Endodermal cell (in vitro differentiated cells): Measurements from ENCODE around the gene CHMP5. TPM values are rescaled to one million over a fixed set of nuclear protein-coding genes. Genes with fewer than 3 reads are reported as not detected.

Experiments
- DNase-seq: peaks from one replicate; pipeline ENCODE4 v3.0.0-alpha.2; 2017
- H3K27ac ChIP-seq: 2 replicates; pipeline ENCODE4 v1.5.1; 2013; ENCODE audit warnings: mild to moderate bottlenecking, low read depth, low read length, moderate library complexity
- H3K27me3 ChIP-seq: 2 replicates; pipeline ENCODE4 v1.6.1; 2013; ENCODE audit warnings: mild to moderate bottlenecking, low read length, moderate library complexity; ENCODE audit not compliant: insufficient read depth, control insufficient read depth, poor library complexity, severe bottlenecking
- H3K36me3 ChIP-seq: 2 replicates; pipeline ENCODE4 v1.7.0; 2013; ENCODE audit warnings: mild to moderate bottlenecking, low read length, moderate library complexity; ENCODE audit not compliant: control insufficient read depth, insufficient read depth
- H3K4me1 ChIP-seq: one replicate; pipeline ENCODE4 v1.7.0; 2013; ENCODE audit warnings: low read length; ENCODE audit not compliant: control insufficient read depth, insufficient read depth
- H3K4me3 ChIP-seq: 2 replicates; pipeline ENCODE4 v1.5.1; 2013; ENCODE audit warnings: mild to moderate bottlenecking, low read length, moderate library complexity
- H3K9ac ChIP-seq: 2 replicates; pipeline ENCODE4 v1.6.1; 2013; ENCODE audit warnings: mild to moderate bottlenecking, low read length, moderate library complexity; ENCODE audit not compliant: poor library complexity, severe bottlenecking; ENCODE audit errors: extremely low read depth
- H3K9me3 ChIP-seq: 2 replicates; pipeline ENCODE4 v1.6.1; 2013; ENCODE audit warnings: mild to moderate bottlenecking, low read length, moderate library complexity; ENCODE audit not compliant: control insufficient read depth
- H3K27ac Mint-ChIP-seq: 2 replicates; pipeline ENCODE4 v1.8.0; 2020; ENCODE audit warnings: mixed read lengths
- H3K27me3 Mint-ChIP-seq: 2 replicates; pipeline ENCODE4 v1.8.0; 2021; ENCODE audit warnings: mild to moderate bottlenecking, mixed read lengths; ENCODE audit not compliant: insufficient read depth
- H3K36me3 Mint-ChIP-seq: 2 replicates; pipeline ENCODE4 v1.8.0; 2020; ENCODE audit warnings: low read depth, mixed read lengths
- H3K4me1 Mint-ChIP-seq: 2 replicates; pipeline ENCODE4 v1.8.0; 2020; ENCODE audit warnings: mixed read lengths
- H3K4me3 Mint-ChIP-seq: 2 replicates; pipeline ENCODE4 v1.8.0; 2020; ENCODE audit warnings: mild to moderate bottlenecking, moderate library complexity, mixed read lengths
- H3K9me3 Mint-ChIP-seq: 2 replicates; pipeline ENCODE4 v1.8.0; 2020; ENCODE audit warnings: mild to moderate bottlenecking, mixed read lengths
- WGBS, 2 experiments: methylation state at CpG; one replicate each; pipeline versions ENCODE4 v1.1.5 to v1.1.7; 2013; ENCODE audit warnings: missing lambda C conversion rate in 2 of 2, mixed read lengths in 1 of 2; ENCODE audit not compliant: insufficient coverage in 1 of 2, insufficient read length in 1 of 2; 5-methylcytosine and 5-hydroxymethylcytosine counted together
- long read RNA-seq, 4 experiments: library from polyadenylated mRNA in 2 of 4; library from RNA in 1 of 4; library from capped mRNA in 1 of 4; stranded (forward) in 3 of 4; unstranded in 1 of 4; transcript quantifications; one replicate each; pipeline ENCODE4 v2.0.0, GENCODE V29; 2020 to 2021; ENCODE audit warnings: inconsistent platforms in 1 of 4
- polyA plus RNA-seq, 2 experiments: library from polyadenylated mRNA; stranded (reverse); fragments of 50-300 nt; gene quantifications; one replicate each; pipeline ENCODE4 v1.2.3, GENCODE V29; 2013
- total RNA-seq, 2 donors: library from RNA; stranded (reverse); fragmentation: NEBNext Ultra II Directional in 1 of 2; extraction: Animal tissue kit (Norgen Biotek cat#: 25700) in 1 of 2; gene quantifications; 2 replicates in 1 of 2; 3 replicates in 1 of 2; pipeline ENCODE4 v1.2.1, GENCODE V29; 2021
- TF ChIP-seq, protein P1 (sequence below): fragments of 200-600 bp; sonication (generic); conservative IDR thresholded peaks from 2 replicates; pipeline ENCODE4 v1.5.0; 2021; ENCODE audit warnings: antibody characterized with exemption, mild to moderate bottlenecking

Gene CHMP5
- total RNA-seq = 10 to 100 TPM; 62.9 to 80.2 TPM
- polyA plus RNA-seq (2013, experiment 1 of 2) = 74.3 TPM
- 78.1 TPM for polyA plus RNA-seq (2013, experiment 2 of 2)
- long read RNA-seq, experiment 1, transcript CHMP5-201 (8 exons, 1,477 nt) = major isoform, 30 of 56 reads
- long read RNA-seq, experiment 1, partial matches to known transcripts = 21 of 56 reads
- long read RNA-seq, experiment 1, other reads (novel, unspliced or antisense) = 4 of 56 reads
- long read RNA-seq, experiment 2, transcript CHMP5-201 (8 exons, 1,477 nt) = major isoform, 123 of 145 reads
- long read RNA-seq, experiment 2, partial matches to known transcripts = 9 of 145 reads
- long read RNA-seq, experiment 2, other reads (novel, unspliced or antisense) = 12 of 145 reads
- long read RNA-seq, experiment 3, transcript CHMP5-201 (8 exons, 1,477 nt) = major isoform, 366 of 392 reads
- long read RNA-seq, experiment 3, partial matches to known transcripts = 4 of 392 reads
- long read RNA-seq, experiment 3, other reads (novel, unspliced or antisense) = 22 of 392 reads
- long read RNA-seq, experiment 4, transcript CHMP5-201 (8 exons, 1,477 nt) = major isoform, 354 of 375 reads
- long read RNA-seq, experiment 4, partial matches to known transcripts = 2 of 375 reads
- long read RNA-seq, experiment 4, other reads (novel, unspliced or antisense) = 15 of 375 reads

GRCh38 chr9:33264473-33265177, at the start of gene CHMP5, which contains the start of gene BAG1:
TSS of gene CHMP5 (plus strand) at chr9:33265049. CDS start at chr9:33265079, 30 bp downstream.
TSS of gene BAG1 (minus strand) at chr9:33264708.
- H3K4me1 ChIP-seq = peaks cover 7% of the 10 kb centered on the region
- Mint-ChIP-seq H3K27me3 (no peaks in the 10 kb centered on the region), H3K9me3 (no peaks in the 10 kb centered on the region), H3K4me1 (peaks cover 25% of the 10 kb centered on the region), H3K27ac (peak within 1 kb of the TSS; percentile 96), H3K36me3 (peaks cover 27% of the 10 kb centered on the region), H3K4me3 (peak within 1 kb of the TSS; percentile 81)
- no peaks in the 10 kb centered on the region for H3K27me3 ChIP-seq
- H3K9ac ChIP-seq = peak within 1 kb of the TSS; percentile 79
- DNase-seq = peak; percentile 100
- TF ChIP-seq, protein P1, sequence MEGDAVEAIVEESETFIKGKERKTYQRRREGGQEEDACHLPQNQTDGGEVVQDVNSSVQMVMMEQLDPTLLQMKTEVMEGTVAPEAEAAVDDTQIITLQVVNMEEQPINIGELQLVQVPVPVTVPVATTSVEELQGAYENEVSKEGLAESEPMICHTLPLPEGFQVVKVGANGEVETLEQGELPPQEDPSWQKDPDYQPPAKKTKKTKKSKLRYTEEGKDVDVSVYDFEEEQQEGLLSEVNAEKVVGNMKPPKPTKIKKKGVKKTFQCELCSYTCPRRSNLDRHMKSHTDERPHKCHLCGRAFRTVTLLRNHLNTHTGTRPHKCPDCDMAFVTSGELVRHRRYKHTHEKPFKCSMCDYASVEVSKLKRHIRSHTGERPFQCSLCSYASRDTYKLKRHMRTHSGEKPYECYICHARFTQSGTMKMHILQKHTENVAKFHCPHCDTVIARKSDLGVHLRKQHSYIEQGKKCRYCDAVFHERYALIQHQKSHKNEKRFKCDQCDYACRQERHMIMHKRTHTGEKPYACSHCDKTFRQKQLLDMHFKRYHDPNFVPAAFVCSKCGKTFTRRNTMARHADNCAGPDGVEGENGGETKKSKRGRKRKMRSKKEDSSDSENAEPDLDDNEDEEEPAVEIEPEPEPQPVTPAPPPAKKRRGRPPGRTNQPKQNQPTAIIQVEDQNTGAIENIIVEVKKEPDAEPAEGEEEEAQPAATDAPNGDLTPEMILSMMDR = peak; percentile 51
- peaks cover 39% of the 10 kb centered on the region for H3K36me3 ChIP-seq
- peak within 1 kb of the TSS; percentile 99 for H3K4me3 ChIP-seq
- 0% methylated on average over 21 to 67 of the region's 67 CpGs for WGBS, 2 experiments
- no peaks in the 10 kb centered on the region for H3K9me3 ChIP-seq
- H3K27ac ChIP-seq = peak within 1 kb of the TSS; percentile 45

DNA sequence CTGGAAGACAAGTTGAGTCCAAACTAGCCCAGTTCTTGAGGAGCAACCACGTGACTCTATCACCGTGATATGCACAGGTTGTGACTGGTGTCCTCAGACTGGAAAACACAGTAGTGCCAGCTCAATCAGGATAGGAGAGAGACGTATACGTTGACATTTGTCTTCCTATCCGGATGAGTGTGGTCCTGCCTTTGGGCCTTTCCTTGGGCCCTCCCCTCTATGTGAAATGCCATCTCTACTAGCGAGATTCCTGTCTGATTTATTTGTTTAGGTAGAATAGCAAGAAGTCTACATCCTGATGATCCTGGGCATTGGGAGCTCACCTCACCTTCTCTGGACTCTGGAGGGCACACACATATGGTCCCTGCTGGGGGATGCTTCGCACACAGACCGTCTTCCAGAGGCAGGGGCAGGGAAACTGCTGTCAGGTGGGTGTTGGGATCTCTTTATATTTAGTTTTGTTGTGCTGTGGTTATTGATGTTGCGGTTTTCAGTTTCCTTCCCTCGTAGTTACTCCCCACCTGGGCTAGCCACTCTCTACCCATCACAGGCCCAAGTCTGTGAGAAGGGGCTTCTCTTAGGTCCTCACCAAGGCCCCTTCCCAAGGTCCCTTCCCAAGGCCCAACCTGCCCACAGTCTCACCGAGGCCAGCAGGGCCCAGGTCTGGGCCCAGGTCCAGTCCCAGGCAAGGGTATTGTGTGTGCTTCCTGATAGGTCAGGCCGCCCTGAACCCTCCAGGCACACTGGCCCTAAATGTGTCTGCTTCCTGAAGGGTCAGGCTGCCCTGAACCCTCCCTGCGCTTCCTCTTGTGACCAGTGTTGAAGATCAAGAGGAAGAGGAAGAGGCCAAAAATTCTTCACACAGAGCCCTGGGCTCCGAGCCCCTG, 43.9 kb upstream of the CHMP5 start:
- WGBS, 2 experiments = 90 to 95% methylated on average over 9 to 14 of the region's 14 CpGs
- no peaks in the 10 kb centered on the region for H3K36me3 Mint-ChIP-seq
- no peak overlapping the region for H3K27ac ChIP-seq
- H3K27me3 ChIP-seq = peaks cover 9% of the 10 kb centered on the region
- H3K27ac Mint-ChIP-seq = peak overlapping the region; percentile 26
- no peak for DNase-seq
- TF ChIP-seq, protein P1 = no peak
- no peaks in the 10 kb centered on the region for H3K9me3 Mint-ChIP-seq
- peaks cover 16% of the 10 kb centered on the region for H3K27me3 Mint-ChIP-seq
- no peaks in the 10 kb centered on the region for H3K4me1 ChIP-seq
- H3K36me3 ChIP-seq = no peaks in the 10 kb centered on the region
- H3K4me1 Mint-ChIP-seq = peaks cover 13% of the 10 kb centered on the region
- H3K9me3 ChIP-seq = no peaks in the 10 kb centered on the region
- H3K4me3 ChIP-seq = no peak overlapping the region
- no peak overlapping the region for H3K9ac ChIP-seq
- H3K4me3 Mint-ChIP-seq = no peak overlapping the region

- Histone ChIP-seq H3K4me3 (no peak overlapping the region), H3K9ac (no peak overlapping the region), H3K27me3 (peaks cover 5% of the 10 kb centered on the region), H3K27ac (no peak overlapping the region), H3K9me3 (no peaks in the 10 kb centered on the region), H3K36me3 (no peaks in the 10 kb centered on the region), H3K4me1 (no peaks in the 10 kb centered on the region)
- Mint-ChIP-seq H3K36me3 (no peaks in the 10 kb centered on the region), H3K4me3 (no peak overlapping the region), H3K27ac (no peak overlapping the region), H3K27me3 (peaks cover 11% of the 10 kb centered on the region), H3K9me3 (no peaks in the 10 kb centered on the region), H3K4me1 (peaks cover 13% of the 10 kb centered on the region)
- 90% methylated on average over 3 of the region's 3 CpGs; no CpG with 5 or more reads in 1 of the 2 experiments for WGBS, 2 experiments
- TF ChIP-seq, protein P1 = no peak
- no peak for DNase-seq
Observed at GRCh38 chr9:33221568-33221884, 43.3 kb upstream of the CHMP5 start.
